Mesenchymal stem cell (in vitro differentiated cells and primary cell): Measurements from ENCODE around the gene MYO5B.
A peak's percentile ranks its signal among the peaks of the same experiment; 100 is the strongest.
"Not testable (repeated sequence)": the region's sequence is repeated elsewhere in the genome, so short reads cannot be mapped to it uniquely, and the experiment has no call there.

Experiments
- DNase-seq: peaks from one replicate; pipeline ENCODE4 v3.0.0-alpha.2; 2013
- H2AFZ ChIP-seq: one replicate; pipeline ENCODE4 v1.6.1; 2013; ENCODE audit warnings: low read depth, mild to moderate bottlenecking, control low read depth, inconsistent platforms, low read length, moderate library complexity
- H2AK5ac ChIP-seq: 2 replicates; pipeline ENCODE4 v1.6.1; 2013; ENCODE audit warnings: low read length, moderate library complexity, mild to moderate bottlenecking, inconsistent platforms; ENCODE audit not compliant: severe bottlenecking
- H2BK120ac ChIP-seq: one replicate; pipeline ENCODE4 v1.6.1; 2013; ENCODE audit warnings: low read depth, mild to moderate bottlenecking, inconsistent platforms, low read length, moderate library complexity
- H2BK12ac ChIP-seq, 2 experiments: one replicate each; pipeline ENCODE4 v1.6.1; 2013; ENCODE audit warnings: inconsistent platforms in 2 of 2, low read length in 2 of 2, mild to moderate bottlenecking in 2 of 2, moderate library complexity in 2 of 2, control low read depth in 1 of 2
- H2BK15ac ChIP-seq: one replicate; pipeline ENCODE4 v1.6.1; 2013; ENCODE audit warnings: mild to moderate bottlenecking, low read depth, inconsistent platforms; ENCODE audit not compliant: poor library complexity, severe bottlenecking
- H2BK5ac ChIP-seq: 2 replicates; pipeline ENCODE4 v1.6.1; 2013; ENCODE audit warnings: low read depth, mild to moderate bottlenecking, low read length, control low read depth, inconsistent platforms; ENCODE audit not compliant: poor library complexity, severe bottlenecking
- H3K14ac ChIP-seq, 2 experiments: one replicate each; pipeline ENCODE4 v1.6.1; 2013; ENCODE audit warnings: inconsistent platforms in 2 of 2, low read length in 2 of 2, control low read depth in 1 of 2, mild to moderate bottlenecking in 1 of 2, moderate library complexity in 1 of 2
- H3K18ac ChIP-seq, 2 experiments: one replicate each; pipeline ENCODE4 v1.6.1; 2013; ENCODE audit warnings: inconsistent platforms in 2 of 2, low read length in 2 of 2, control low read depth in 1 of 2, low read depth in 1 of 2, mild to moderate bottlenecking in 1 of 2
- H3K23ac ChIP-seq, 2 experiments: one replicate each; pipeline ENCODE4 v1.6.1; 2013; ENCODE audit warnings: inconsistent platforms in 2 of 2, low read length in 2 of 2, mild to moderate bottlenecking in 2 of 2, moderate library complexity in 2 of 2, control low read depth in 1 of 2
- H3K27ac ChIP-seq: 2 replicates; pipeline ENCODE4 v1.5.1; 2013; ENCODE audit warnings: mild to moderate bottlenecking, moderate library complexity, low read length, control low read depth, inconsistent platforms; ENCODE audit not compliant: poor library complexity, severe bottlenecking
- H3K27me3 ChIP-seq, 2 experiments: 2 replicates each; pipeline versions ENCODE4 v1.6.1 to v1.7.0; 2013; ENCODE audit warnings: low read length in 2 of 2, mild to moderate bottlenecking in 2 of 2, moderate library complexity in 2 of 2, control low read depth in 1 of 2, inconsistent platforms in 1 of 2; ENCODE audit not compliant: control insufficient read depth in 1 of 2, insufficient read depth in 1 of 2
- H3K36me3 ChIP-seq, 2 experiments: 2 replicates each; pipeline versions ENCODE4 v1.6.1 to v1.7.0; 2013; ENCODE audit warnings: low read length in 2 of 2, control low read depth in 1 of 2, inconsistent platforms in 1 of 2, low read depth in 1 of 2, mild to moderate bottlenecking in 1 of 2; ENCODE audit not compliant: insufficient read depth in 2 of 2, control insufficient read depth in 1 of 2
- H3K4ac ChIP-seq, 2 experiments: one replicate each; pipeline ENCODE4 v1.6.1; 2013; ENCODE audit warnings: inconsistent platforms in 2 of 2, low read length in 2 of 2, mild to moderate bottlenecking in 2 of 2, moderate library complexity in 2 of 2, control low read depth in 1 of 2, low read depth in 1 of 2
- H3K4me1 ChIP-seq: 2 replicates; pipeline ENCODE4 v1.6.1; 2013; ENCODE audit warnings: low read depth, low read length, control low read depth; ENCODE audit not compliant: control insufficient read depth, insufficient read depth
- H3K4me2 ChIP-seq: 2 replicates; pipeline ENCODE4 v1.6.1; 2013; ENCODE audit warnings: low read length, mild to moderate bottlenecking, inconsistent platforms; ENCODE audit not compliant: poor library complexity, severe bottlenecking
- H3K4me3 ChIP-seq, 2 experiments: 2 replicates each; pipeline versions ENCODE4 v1.5.1 to v1.7.0; 2013; ENCODE audit warnings: low read length in 2 of 2, mild to moderate bottlenecking in 2 of 2, control low read depth in 1 of 2, low read depth in 1 of 2; ENCODE audit not compliant: insufficient read depth in 1 of 2
- H3K79me1 ChIP-seq: replicated peaks from 2 replicates; pipeline ENCODE4 v1.6.1; 2013; ENCODE audit warnings: mild to moderate bottlenecking, control low read depth, low read length, inconsistent platforms; ENCODE audit not compliant: poor library complexity, severe bottlenecking
- H3K9ac ChIP-seq: 2 replicates; pipeline ENCODE4 v1.7.0; 2013; ENCODE audit warnings: mild to moderate bottlenecking, low read length, moderate library complexity
- H3K9me3 ChIP-seq: 2 replicates; pipeline ENCODE4 v1.7.0; 2013; ENCODE audit warnings: mild to moderate bottlenecking, low read length; ENCODE audit not compliant: control insufficient read depth
- H4K8ac ChIP-seq: one replicate; pipeline ENCODE4 v1.6.1; 2013; ENCODE audit warnings: inconsistent platforms, mild to moderate bottlenecking, low read length, moderate library complexity
- H4K91ac ChIP-seq: one replicate; pipeline ENCODE4 v1.6.1; 2013; ENCODE audit warnings: mild to moderate bottlenecking, low read length, inconsistent platforms
- whole genome bisulfite sequencing: methylation state at CpG from one replicate; pipeline ENCODE4 v1.1.7; 2013; ENCODE audit warnings: mixed read lengths; 5-methylcytosine and 5-hydroxymethylcytosine counted together

MYO5B gene

DNA sequence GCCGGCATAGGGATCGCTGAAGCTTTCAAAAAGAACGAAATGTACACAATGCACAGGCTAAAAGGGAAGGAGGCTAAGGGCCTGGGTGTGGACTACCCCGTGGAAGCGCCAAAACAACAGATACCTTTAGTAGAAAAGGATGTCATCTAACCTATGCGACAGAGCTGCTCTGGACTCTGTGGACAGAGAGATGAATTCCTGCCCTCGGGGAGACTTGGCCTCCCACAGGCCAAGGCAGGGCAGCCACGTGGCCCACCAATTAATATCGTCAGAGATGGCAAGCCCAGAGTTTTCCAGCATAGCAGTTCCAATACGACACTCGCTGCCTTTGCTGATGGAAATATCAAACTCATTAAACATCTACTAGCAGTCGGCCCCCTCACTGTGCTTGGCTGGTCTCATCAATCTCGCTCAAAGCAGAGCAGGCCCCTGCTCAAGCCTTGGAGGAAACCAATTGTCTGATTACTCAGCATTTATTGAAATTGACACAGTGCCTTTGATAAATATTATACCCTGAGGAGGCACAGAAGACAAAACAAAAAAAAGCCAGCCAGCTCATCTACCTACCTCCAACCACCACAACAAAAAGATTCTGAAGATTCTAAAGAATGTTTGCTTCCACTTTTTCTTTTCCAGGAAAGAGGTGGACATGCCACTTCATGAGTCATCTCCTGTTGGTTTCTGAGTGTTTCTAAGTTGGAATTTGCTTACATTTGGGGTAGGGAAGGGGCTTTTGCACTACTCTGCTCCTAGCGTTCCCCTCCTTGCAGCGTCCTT, 302.6 kb downstream of the MYO5B start:
- Histone ChIP-seq H3K4me1 (peaks cover 23% of the 10 kb centered on the region), H2BK15ac (no peak overlapping the region), H3K9ac (no peak overlapping the region), H3K36me3 (no peaks in the 10 kb centered on the region), H2BK12ac (peak overlapping the region in 1 of 2 experiments; percentile 15), H4K91ac (no peak overlapping the region), H3K79me1 (no peaks in the 10 kb centered on the region), H3K4ac (peak overlapping the region in 1 of 2 experiments; percentile 24), H3K4me3 (no peak overlapping the region), H2AK5ac (no peak overlapping the region), H3K18ac (no peak overlapping the region), H2BK120ac (no peak overlapping the region), H3K23ac (no peak overlapping the region), H3K14ac (no peak overlapping the region), H2AFZ (no peak overlapping the region), H2BK5ac (no peak overlapping the region), H3K9me3 (no peaks in the 10 kb centered on the region), H3K27me3 (peaks cover 10 to 18% of the 10 kb centered on the region in 2 experiments), H3K4me2 (no peak overlapping the region), H3K27ac (peak overlapping the region; percentile 58), H4K8ac (peak overlapping the region; percentile 8)
- WGBS, result 59% methylated on average over 13 of the region's 15 CpGs
- peak; percentile 55 for DNase-seq

DNA sequence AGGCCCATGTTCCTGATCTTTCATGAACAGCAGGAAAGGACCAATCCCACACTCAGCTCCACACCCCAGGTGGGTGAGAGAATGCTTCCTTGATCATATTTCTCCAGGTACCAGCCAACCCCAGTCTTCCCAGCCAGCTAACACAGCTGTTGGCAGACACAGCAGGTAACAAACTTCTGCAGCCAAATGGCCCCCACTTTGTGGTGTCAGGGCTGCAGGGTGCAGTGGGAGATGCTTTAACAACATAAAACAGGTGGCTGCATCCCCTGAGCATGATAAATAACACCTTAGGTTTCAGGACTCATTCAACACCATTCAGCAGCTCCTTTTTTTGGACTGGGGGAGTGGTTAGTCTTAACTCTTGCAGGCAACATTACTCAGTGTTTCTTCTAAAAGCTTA, 304.9 kb downstream of the MYO5B start:
- no peak overlapping the region for H2AFZ ChIP-seq
- no peak overlapping the region for H2BK12ac ChIP-seq
- DNase-seq, result no peak
- no peak overlapping the region for H3K18ac ChIP-seq
- no peaks in the 10 kb centered on the region for H3K9me3 ChIP-seq
- H4K91ac ChIP-seq, result no peak overlapping the region
- no peaks in the 10 kb centered on the region for H3K36me3 ChIP-seq
- no peak overlapping the region for H3K9ac ChIP-seq
- H3K27ac ChIP-seq, result no peak overlapping the region
- H3K4me2 ChIP-seq, result no peak overlapping the region
- H3K27me3 ChIP-seq, result peaks cover 5 to 18% of the 10 kb centered on the region in 2 experiments
- H3K79me1 ChIP-seq, result no peaks in the 10 kb centered on the region
- no peak overlapping the region for H3K4me3 ChIP-seq
- H3K14ac ChIP-seq, result no peak overlapping the region
- no peak overlapping the region for H2AK5ac ChIP-seq
- no peak overlapping the region for H2BK120ac ChIP-seq
- H2BK15ac ChIP-seq, result no peak overlapping the region
- no peak overlapping the region for H2BK5ac ChIP-seq
- H3K4ac ChIP-seq, result no peak overlapping the region
- H3K23ac ChIP-seq, result no peak overlapping the region
- H3K4me1 ChIP-seq, result peaks cover 23% of the 10 kb centered on the region
- H4K8ac ChIP-seq, result no peak overlapping the region

DNA sequence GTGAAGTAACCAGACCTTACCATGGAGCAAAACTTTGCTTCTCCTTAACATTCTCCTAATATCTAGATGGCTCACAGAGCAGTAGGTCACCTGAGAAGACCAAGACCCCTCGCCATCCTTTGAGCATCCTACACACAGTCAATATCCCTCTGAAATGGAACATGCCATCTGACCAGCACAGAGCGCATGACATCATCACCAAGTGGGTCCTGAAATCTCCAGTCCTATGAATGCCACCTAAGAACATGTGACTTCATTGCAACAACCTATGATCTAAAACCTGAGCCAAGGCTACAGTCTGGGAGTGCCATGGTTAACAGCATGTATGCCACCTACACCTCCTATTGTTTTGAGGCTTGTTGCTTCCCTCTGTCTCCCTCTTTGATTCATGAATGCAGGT, 305.4 kb downstream of the MYO5B start:
- not testable (repeated sequence) for H3K36me3 ChIP-seq, H3K79me1 ChIP-seq, H2BK15ac ChIP-seq, H3K14ac ChIP-seq, H3K4me2 ChIP-seq, H3K9ac ChIP-seq, H4K8ac ChIP-seq, H2BK120ac ChIP-seq, H2BK12ac ChIP-seq, DNase-seq, H3K4ac ChIP-seq, H3K9me3 ChIP-seq, H3K27ac ChIP-seq, H3K23ac ChIP-seq, H2AFZ ChIP-seq, H3K4me3 ChIP-seq, H2BK5ac ChIP-seq, H4K91ac ChIP-seq, H3K18ac ChIP-seq, H2AK5ac ChIP-seq
- 27% methylated on average over 2 of the region's 2 CpGs for WGBS
- peaks cover 19% of the 10 kb centered on the region for H3K4me1 ChIP-seq
- H3K27me3 ChIP-seq, result peaks cover 2 to 18% of the 10 kb centered on the region in 2 experiments

DNA sequence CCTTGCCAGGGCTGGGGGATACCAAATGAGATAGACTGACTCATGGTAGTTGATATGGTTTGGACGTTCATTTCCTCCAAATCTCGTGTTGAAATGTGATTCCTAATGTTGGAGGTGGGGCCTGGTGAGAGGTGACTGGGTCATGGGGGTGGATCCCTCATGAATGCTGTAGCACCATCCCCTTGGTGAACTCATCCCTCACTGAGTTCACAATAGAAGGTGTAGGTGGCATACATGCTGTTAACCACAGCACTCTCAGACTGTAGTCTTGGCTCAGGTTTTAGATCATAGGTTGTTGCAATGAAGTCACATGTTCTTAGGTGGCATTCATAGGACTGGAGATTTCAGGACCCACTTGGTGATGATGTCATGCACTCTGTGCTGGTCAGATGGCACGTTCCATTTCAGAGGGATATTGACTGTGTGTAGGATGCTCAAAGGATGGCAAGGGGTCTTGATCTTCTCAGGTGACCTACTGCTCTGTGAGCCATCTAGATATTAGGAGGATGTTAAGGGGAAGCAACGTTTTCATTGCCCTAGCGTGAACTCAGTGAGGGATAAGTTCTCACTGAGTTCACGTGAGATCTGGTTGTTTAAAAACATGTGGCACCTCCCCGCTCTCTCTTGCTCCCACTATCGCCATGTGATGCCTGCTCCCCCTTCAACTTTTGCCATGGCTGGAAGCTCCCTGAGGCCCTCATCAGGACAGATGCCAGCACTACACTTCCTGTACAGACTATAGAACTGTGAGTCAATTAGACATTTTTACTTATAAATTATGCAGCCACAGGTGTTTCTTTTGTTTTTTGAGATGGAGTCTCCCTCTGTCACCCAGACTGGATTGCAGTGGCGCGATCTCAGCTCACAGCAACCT, 307.8 kb downstream of the MYO5B start:
- no peak overlapping the region for H2BK5ac ChIP-seq
- no peak overlapping the region for H3K4ac ChIP-seq
- no peak overlapping the region for H4K8ac ChIP-seq
- H3K14ac ChIP-seq, result no peak overlapping the region
- H3K27ac ChIP-seq, result no peak overlapping the region
- no peaks in the 10 kb centered on the region for H3K9me3 ChIP-seq
- H2AFZ ChIP-seq, result no peak overlapping the region
- H3K18ac ChIP-seq, result no peak overlapping the region
- no peaks in the 10 kb centered on the region for H3K36me3 ChIP-seq
- H3K9ac ChIP-seq, result no peak overlapping the region
- no peak for DNase-seq
- H3K4me3 ChIP-seq, result no peak overlapping the region
- no peak overlapping the region for H2AK5ac ChIP-seq
- no peak overlapping the region for H2BK120ac ChIP-seq
- H3K4me1 ChIP-seq, result peaks cover 9% of the 10 kb centered on the region
- WGBS, result 58% methylated on average over 10 of the region's 10 CpGs
- H4K91ac ChIP-seq, result no peak overlapping the region
- H3K27me3 ChIP-seq, result peaks cover 0 to 20% of the 10 kb centered on the region in 2 experiments
- H3K23ac ChIP-seq, result no peak overlapping the region
- H3K4me2 ChIP-seq, result no peak overlapping the region
- no peaks in the 10 kb centered on the region for H3K79me1 ChIP-seq
- no peak overlapping the region for H2BK12ac ChIP-seq
- H2BK15ac ChIP-seq, result no peak overlapping the region
